ENCODE data around the gene MRPS25. TPM values are rescaled to one million over a fixed set of nuclear protein-coding genes. Genes with fewer than 3 reads are reported as not detected.
"Not testable (repeated sequence)": the region's sequence is repeated elsewhere in the genome, so short reads cannot be mapped to it uniquely, and the experiment has no call there.

The MRPS25 gene
- total RNA-seq, 1 experiment from 2014 or later = 69.7 TPM

GRCh38 chr3:15009167-15009566 lies 55.9 kb downstream of the MRPS25 start (continued):
- TF ChIP-seq ZBTB21 (CRISPR knock-in tag; IDR thresholded peaks at IDR 0.05; ENCODE audit: borderline replicate concordance) (no peak), STAT6 (CRISPR knock-in tag; conservative IDR thresholded peaks at IDR 0.05; ENCODE audit: low read depth) (no peak), ZNF425 (CRISPR knock-in tag; conservative IDR thresholded peaks at IDR 0.05) (no peak), PRDM15 (CRISPR knock-in tag; IDR thresholded peaks at IDR 0.05) (no peak)

GRCh38 chr3:15007681-15008141 lies 57.4 kb downstream of the MRPS25 start:
- H3K4me3 Mint-ChIP-seq = no peak overlapping the region
- DNase-seq (ENCODE audit: low spot score) = no peak
- ChIA-PET POLR2A (interaction anchor here (0.6 kb wide), 1 partner anchor 78 kb away, joined by 4 read pairs; no protein-coding TSS in a partner anchor), CTCF (no interaction called here)
- no peaks in the 10 kb centered on the region for H3K27me3 Mint-ChIP-seq (ENCODE audit: low read depth)
- ATAC-seq = no peak
- no peaks in the 10 kb centered on the region for H3K9me3 Mint-ChIP-seq
- H3K4me1 Mint-ChIP-seq = peaks cover 4% of the 10 kb centered on the region
- TF ChIP-seq MLX (CRISPR knock-in tag; IDR thresholded peaks at IDR 0.05) (no peak), NR1H2 (CRISPR knock-in tag; IDR thresholded peaks at IDR 0.05) (no peak), NFE2L1 (CRISPR knock-in tag; IDR thresholded peaks at IDR 0.05) (no peak), ELF4 (CRISPR knock-in tag; IDR thresholded peaks at IDR 0.05; ENCODE audit: low read depth) (no peak)
- H3K36me3 Mint-ChIP-seq = peaks cover 31% of the 10 kb centered on the region
- no peak overlapping the region for H3K27ac Mint-ChIP-seq

GRCh38 chr3:14999182-14999581 lies 65.9 kb downstream of the MRPS25 start:
- CTCF ChIA-PET; H3K27me3 Mint-ChIP-seq (ENCODE audit: low read depth); POLR2A ChIA-PET; H3K4me3 Mint-ChIP-seq; ATAC-seq; DNase-seq (ENCODE audit: low spot score); H3K27ac Mint-ChIP-seq: not testable (repeated sequence)
- H3K4me1 Mint-ChIP-seq = peaks cover 12% of the 10 kb centered on the region
- peaks cover 24% of the 10 kb centered on the region for H3K36me3 Mint-ChIP-seq
- peaks cover 18% of the 10 kb centered on the region for H3K9me3 Mint-ChIP-seq

Other genes starting within 250 kb of the MRPS25 start
- gene FGD5, start 246.4 kb downstream of the MRPS25 start, total RNA-seq (2021) = 18.3 to 20.0 TPM (median 19.3 TPM) in 3 replicates
- gene NR2C2, start 117.7 kb downstream of the MRPS25 start, total RNA-seq (2021) = 48.6 to 51.5 TPM (median 50.8 TPM) in 3 replicates
- 20.7 to 24.2 TPM (median 21.5 TPM) in 3 replicates for gene RBSN, start 33.8 kb upstream of the MRPS25 start, total RNA-seq (2021)
- 16.8 to 20.3 TPM (median 17.9 TPM) in 3 replicates for gene CAPN7, start 140.9 kb upstream of the MRPS25 start, total RNA-seq (2021)